ENCODE data around the gene FOXE3. TPM values are rescaled to one million over a fixed set of nuclear protein-coding genes. Genes with fewer than 3 reads are reported as not detected.

The FOXE3 gene
- total and polyA plus RNA-seq, 10 of the 15 experiments (the other 5 are each of a cell fraction or from before 2014, with no cell fraction given), result 0.13 TPM; not detected in 9

- BruUV-seq (replicated peaks), result no TSS peak
- Histone ChIP-seq H3K27ac (ENCODE audit: control insufficient read depth, insufficient read depth) (no peak overlapping the region), H2AFZ (ENCODE audit: control insufficient read depth, low read depth, low read length) (no peak overlapping the region), H3K36me3 (ENCODE audit: control insufficient read depth in 2 of 2, insufficient read depth in 2 of 2, low read length in 1 of 2) (no peaks in the 10 kb centered on the region), H3K9me3 (replicated peaks; ENCODE audit: control insufficient read depth, insufficient read depth, low read length) (no peaks in the 10 kb centered on the region), H3K79me2 (ENCODE audit: control insufficient read depth, insufficient read depth, low read length) (no peaks in the 10 kb centered on the region), H3K4me2 (ENCODE audit: control insufficient read depth, insufficient read depth) (no peak overlapping the region), H4K20me1 (ENCODE audit: control insufficient read depth, insufficient read depth) (no peaks in the 10 kb centered on the region), H3K4me1 (ENCODE audit: control insufficient read depth, insufficient read depth, low read length) (no peaks in the 10 kb centered on the region), H3K27me3 (replicated peaks in 1 of 2; ENCODE audit: control insufficient read depth in 2 of 2, insufficient read depth in 2 of 2, low read length in 1 of 2) (no peaks in the 10 kb centered on the region), H3K4me3 (no peak overlapping the region), H3K9ac (ENCODE audit: control insufficient read depth, insufficient read depth, low read length) (no peak overlapping the region)
- RAD21 ChIA-PET (ENCODE audit: unreplicated experiment), result no interaction called here
- FAIRE-seq (no peak), DNase-seq (ENCODE audit: low read depth, low spot score) (no peak), ATAC-seq (peak; percentile 67)
- CTCF ChIA-PET, result interaction anchor here (0.8 to 2.6 kb wide), 3 partner anchors 8 to 39 kb away, joined by 3 to 10 read pairs (median 4); partner anchors contain the start of gene FOXD2
- in situ Hi-C loops (cut with MboI) (no loop called here), intact Hi-C loops (cut with micrococcal nuclease; ENCODE audit: unreplicated experiment) (no loop called here)
- 11% methylated on average over 4 of the region's 4 CpGs for WGBS (ENCODE audit: insufficient coverage, insufficient replicate concordance, low lambda C conversion rate, missing lambda C conversion rate)
- POLR2A ChIA-PET, result no interaction called here
- SMC1A ChIA-PET (ENCODE audit: uncharacterized antibody, unreplicated experiment), result interaction anchor here (0.7 to 1.2 kb wide), 2 partner anchors 9 to 177 kb away, joined by 3 read pairs; no protein-coding TSS in a partner anchor
- TF ChIP-seq SPI1 (IDR thresholded peaks at IDR 0.05; ENCODE audit: borderline replicate concordance, insufficient read depth, low read depth, low read length), result peak; percentile 86
- no peak for TF ChIP-seq CHD2 (IDR thresholded peaks at IDR 0.05; ENCODE audit: borderline replicate concordance, low read depth, low read length)
- TF ChIP-seq BHLHE40 (IDR thresholded peaks at IDR 0.05; ENCODE audit: borderline replicate concordance in 1 of 2, low read depth in 2 of 2, low read length in 1 of 2), result peak in 1 of 2 experiments; percentile 9; a peak in 1 of 4 replicates
- TF ChIP-seq PAX5 (IDR thresholded peaks at IDR 0.05; ENCODE audit: borderline replicate concordance, low read depth, low read length), result no peak
- TF ChIP-seq TCF12 (IDR thresholded peaks at IDR 0.05; ENCODE audit: low read depth, low read length), result 0 out of 2 replicates have a peak, but pooled peaks have one; percentile 31
Observed at GRCh38 chr1:47399138-47399845, 16.8 kb upstream of the FOXE3 start.

- no peaks in the 10 kb centered on the region for H4K20me1 ChIP-seq (ENCODE audit: control insufficient read depth, insufficient read depth)
- no peak overlapping the region for H3K27ac ChIP-seq (ENCODE audit: control insufficient read depth, insufficient read depth)
- intact Hi-C loops (cut with micrococcal nuclease; ENCODE audit: unreplicated experiment) (no loop called here), in situ Hi-C loops (cut with MboI) (no loop called here)
- H3K27me3 ChIP-seq (replicated peaks in 1 of 2; ENCODE audit: control insufficient read depth in 2 of 2, insufficient read depth in 2 of 2, low read length in 1 of 2), result no peaks in the 10 kb centered on the region
- BruUV-seq (replicated peaks), result no TSS peak
- CTCF ChIA-PET, result interaction anchor here (0.8 kb wide), 1 partner anchor 9 kb away, joined by 3 read pairs; no protein-coding TSS in a partner anchor
- no peaks in the 10 kb centered on the region for H3K36me3 ChIP-seq (ENCODE audit: control insufficient read depth in 2 of 2, insufficient read depth in 2 of 2, low read length in 1 of 2)
- no peak overlapping the region for H3K4me3 ChIP-seq
- H3K4me2 ChIP-seq (ENCODE audit: control insufficient read depth, insufficient read depth), result no peak overlapping the region
- no peaks in the 10 kb centered on the region for H3K4me1 ChIP-seq (ENCODE audit: control insufficient read depth, insufficient read depth, low read length)
- RAD21 ChIA-PET (ENCODE audit: unreplicated experiment), result no interaction called here
- H3K9me3 ChIP-seq (replicated peaks; ENCODE audit: control insufficient read depth, insufficient read depth, low read length), result no peaks in the 10 kb centered on the region
- ATAC-seq (no peak), FAIRE-seq (no peak), DNase-seq (ENCODE audit: low read depth, low spot score) (no peak)
- SMC1A ChIA-PET (ENCODE audit: uncharacterized antibody, unreplicated experiment), result interaction anchor here (1.2 kb wide), 1 partner anchor 9 kb away, joined by 3 read pairs; no protein-coding TSS in a partner anchor
- POLR2A ChIA-PET, result no interaction called here
- H3K79me2 ChIP-seq (ENCODE audit: control insufficient read depth, insufficient read depth, low read length), result no peaks in the 10 kb centered on the region
- WGBS (ENCODE audit: insufficient coverage, insufficient replicate concordance, low lambda C conversion rate, missing lambda C conversion rate), result 38% methylated on average over 4 of the region's 4 CpGs
- no peak overlapping the region for H2AFZ ChIP-seq (ENCODE audit: control insufficient read depth, low read depth, low read length)
- H3K9ac ChIP-seq (ENCODE audit: control insufficient read depth, insufficient read depth, low read length), result no peak overlapping the region
- no peak for TF ChIP-seq NKRF (conservative IDR thresholded peaks at IDR 0.05)
- TF ChIP-seq CBFB (IDR thresholded peaks at IDR 0.05; ENCODE audit: low read depth), result no peak
- TF ChIP-seq RAD21 (IDR thresholded peaks at IDR 0.05; ENCODE audit: insufficient read depth, low read depth, low read length), result no peak
- TF ChIP-seq CBX5 (IDR thresholded peaks at IDR 0.05; ENCODE audit: low read depth), result no peak
- no peak for TF ChIP-seq E2F4 (IDR thresholded peaks at IDR 0.05; ENCODE audit: low read depth, low read length)
- no peak for TF ChIP-seq SUZ12 (IDR thresholded peaks at IDR 0.05; ENCODE audit: unreplicated experiment)
- no peak for TF ChIP-seq EZH2 (IDR thresholded peaks at IDR 0.05; ENCODE audit: borderline replicate concordance, control insufficient read depth, low read depth, low read length)
- no peak for TF ChIP-seq YY1 (IDR thresholded peaks at IDR 0.05; ENCODE audit: low read depth, low read length)
- no peak for TF ChIP-seq RB1 (IDR thresholded peaks at IDR 0.05; ENCODE audit: borderline replicate concordance)
Observed at GRCh38 chr1:47399846-47400155, 16.3 kb upstream of the FOXE3 start.
